Measurements from ENCODE around the gene FPGS.
A peak's percentile ranks its signal among the peaks of the same experiment; 100 is the strongest.
"Not testable (repeated sequence)": the region's sequence is repeated elsewhere in the genome, so short reads cannot be mapped to it uniquely, and the experiment has no call there.

FPGS gene, protein sequence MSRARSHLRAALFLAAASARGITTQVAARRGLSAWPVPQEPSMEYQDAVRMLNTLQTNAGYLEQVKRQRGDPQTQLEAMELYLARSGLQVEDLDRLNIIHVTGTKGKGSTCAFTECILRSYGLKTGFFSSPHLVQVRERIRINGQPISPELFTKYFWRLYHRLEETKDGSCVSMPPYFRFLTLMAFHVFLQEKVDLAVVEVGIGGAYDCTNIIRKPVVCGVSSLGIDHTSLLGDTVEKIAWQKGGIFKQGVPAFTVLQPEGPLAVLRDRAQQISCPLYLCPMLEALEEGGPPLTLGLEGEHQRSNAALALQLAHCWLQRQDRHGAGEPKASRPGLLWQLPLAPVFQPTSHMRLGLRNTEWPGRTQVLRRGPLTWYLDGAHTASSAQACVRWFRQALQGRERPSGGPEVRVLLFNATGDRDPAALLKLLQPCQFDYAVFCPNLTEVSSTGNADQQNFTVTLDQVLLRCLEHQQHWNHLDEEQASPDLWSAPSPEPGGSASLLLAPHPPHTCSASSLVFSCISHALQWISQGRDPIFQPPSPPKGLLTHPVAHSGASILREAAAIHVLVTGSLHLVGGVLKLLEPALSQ

DNA sequence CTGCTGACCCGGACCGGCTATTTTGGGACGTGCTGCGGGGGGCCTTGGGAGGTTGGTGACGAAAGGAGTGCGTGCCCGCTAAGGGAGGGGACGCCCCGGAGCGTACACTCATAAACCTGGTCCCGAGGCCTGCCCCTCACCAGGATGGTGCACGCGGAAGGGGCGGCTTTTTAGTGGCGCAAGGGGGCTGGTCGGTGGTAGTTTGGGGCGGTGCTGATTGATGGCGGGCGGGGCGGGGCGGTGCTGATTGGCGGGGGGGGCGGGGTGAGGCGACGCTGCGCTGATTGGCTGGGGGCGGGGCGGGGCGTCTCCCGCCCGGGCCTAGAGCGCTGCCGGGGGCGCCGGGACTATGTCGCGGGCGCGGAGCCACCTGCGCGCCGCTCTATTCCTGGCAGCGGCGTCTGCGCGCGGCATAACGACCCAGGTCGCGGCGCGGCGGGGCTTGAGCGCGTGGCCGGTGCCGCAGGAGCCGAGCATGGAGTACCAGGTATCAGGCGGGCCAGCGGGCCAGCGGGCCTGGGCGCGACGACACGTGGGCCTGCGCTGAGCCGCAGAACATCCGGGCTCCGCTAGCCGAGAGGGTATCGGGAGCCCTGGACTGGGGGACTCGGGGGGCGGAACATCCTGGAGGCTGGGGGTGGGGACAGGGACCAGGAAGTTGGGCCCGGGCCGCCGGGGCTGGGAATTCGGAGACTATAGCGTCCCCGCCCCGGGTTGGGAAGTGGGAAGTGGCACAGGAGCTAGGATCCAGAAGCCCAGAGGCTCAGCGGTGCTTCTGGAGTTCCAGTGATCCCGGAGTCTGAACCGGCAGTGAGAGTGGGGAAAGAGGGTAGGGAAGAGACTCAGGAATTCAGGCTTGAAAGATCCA is at the start of gene FPGS:
Gene FPGS (plus strand): TSS at position 307 of the 868 bp plus-strand sequence. CDS start 43 bp downstream, at position 350.
- peak; percentile 69 for DNase-seq

GRCh38 chr9:127753148-127753547 is 49.5 kb upstream of the FPGS start:
- no peak for DNase-seq

GRCh38 chr9:127753622-127754021 is 49.1 kb upstream of the FPGS start:
- no peak for DNase-seq

GRCh38 chr9:127754099-127755060 is 48.3 kb upstream of the FPGS start:
- no peak for DNase-seq

DNA sequence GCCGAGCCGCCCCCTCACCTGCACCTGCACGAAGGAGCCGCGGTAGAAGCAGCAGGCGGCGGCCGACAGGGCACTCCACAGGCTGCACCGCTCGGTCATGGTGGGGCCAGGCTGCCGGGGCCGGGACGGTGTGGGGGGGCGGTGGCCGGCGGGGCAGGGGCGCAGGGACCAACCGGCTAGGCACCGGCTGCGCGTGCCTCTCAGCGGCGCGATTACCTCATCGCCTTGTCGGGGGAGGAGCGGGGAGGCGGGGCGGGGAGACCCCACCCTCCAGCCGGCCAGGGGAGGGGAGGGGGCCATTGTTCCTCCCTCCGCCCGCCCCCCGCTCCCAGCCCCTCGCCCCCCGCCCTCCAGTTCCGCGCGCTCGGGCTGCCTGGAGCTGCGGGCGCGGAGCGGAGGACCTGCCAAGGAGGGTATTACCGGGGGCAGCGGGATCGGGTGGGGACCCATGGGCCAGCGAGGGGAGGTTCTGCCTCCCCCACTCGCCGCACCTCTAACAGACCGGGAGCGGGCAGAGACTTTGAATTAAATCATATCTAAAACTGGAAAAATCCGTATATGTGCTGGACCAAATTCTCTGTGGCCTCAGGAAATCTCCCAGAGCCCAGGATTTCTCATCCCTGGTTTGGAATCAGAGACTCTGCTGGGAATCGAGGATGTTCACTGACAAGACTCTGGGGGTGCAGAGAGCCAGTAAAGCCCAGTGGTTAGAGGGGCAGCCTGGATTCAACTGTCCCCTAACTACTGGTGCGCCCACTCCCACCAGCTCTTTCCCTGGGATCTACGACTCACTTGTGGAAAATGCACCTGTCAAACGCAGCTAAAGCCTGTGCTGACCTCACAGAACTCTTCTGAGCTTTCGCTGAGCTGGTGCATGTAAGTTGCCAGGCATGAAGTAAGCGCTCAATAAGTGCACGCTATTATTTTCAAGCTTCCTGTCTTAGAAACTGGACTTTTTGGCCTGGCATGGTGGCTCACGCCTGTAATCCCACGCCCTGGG is 47.3 kb upstream of the FPGS start:
- no peak for DNase-seq

- DNase-seq, result no peak
These were observed 46.4 kb upstream of the FPGS start for GRCh38 chr9:127756233-127756632.

DNA sequence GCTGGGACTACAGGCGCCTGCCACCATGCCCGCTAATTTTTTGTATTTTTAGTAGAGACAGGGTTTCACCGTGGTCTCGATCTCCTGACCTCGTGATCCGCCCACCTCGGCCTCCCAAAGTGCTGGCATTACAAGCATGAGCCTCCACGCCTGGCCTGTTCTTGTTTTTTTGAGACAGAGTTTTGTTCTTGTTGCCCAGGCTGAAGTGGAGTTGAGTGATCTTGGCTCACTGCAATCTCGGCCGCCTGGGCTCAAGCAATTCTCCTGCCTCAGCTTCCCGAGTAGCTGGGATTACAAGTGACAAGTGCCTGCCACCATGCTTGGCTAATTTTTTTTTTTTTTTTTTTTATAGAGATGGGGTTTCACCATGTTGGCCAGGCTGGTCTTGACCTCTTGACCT is 45.9 kb upstream of the FPGS start:
- not testable (repeated sequence) for DNase-seq

DNA sequence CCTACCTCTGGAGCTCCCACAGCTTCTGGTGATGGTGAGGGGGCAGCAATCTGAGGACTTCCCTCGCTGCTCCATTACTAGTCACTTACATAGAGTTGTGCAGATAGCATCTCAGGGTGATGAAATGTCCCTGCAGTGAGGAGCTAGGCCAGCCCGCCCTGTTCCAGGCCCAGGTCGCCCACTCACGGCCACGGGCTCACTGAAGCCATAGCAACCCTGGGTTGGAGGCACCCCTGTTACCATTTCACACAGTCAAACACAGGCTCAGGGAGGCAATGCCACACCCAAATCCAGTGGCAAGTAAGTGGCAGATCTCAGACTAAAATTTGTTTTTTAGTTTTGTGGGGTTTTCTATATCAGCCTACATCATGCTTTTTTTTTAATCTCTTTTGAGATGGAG is 43.8 kb upstream of the FPGS start:
- DNase-seq, result no peak

DNA sequence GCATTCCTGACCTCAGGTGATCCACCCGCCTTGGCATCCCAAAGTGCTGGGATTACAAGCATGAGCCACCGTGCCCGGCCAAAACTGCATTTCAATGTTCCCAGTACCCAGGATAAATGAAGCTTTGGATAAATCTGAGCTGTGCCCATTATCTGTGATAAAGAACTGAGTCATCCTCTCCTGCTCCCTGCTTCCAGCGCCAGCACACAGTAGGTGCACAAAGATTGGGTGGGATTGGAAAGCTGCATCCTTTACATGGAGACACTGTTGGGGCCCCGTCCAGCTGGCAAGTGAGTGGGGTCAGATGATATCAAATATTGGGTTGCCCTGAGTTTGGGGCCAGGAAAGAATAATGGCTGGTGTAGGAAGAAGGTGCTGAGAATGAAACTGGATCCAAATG is 41.6 kb upstream of the FPGS start:
- no peak for DNase-seq

DNA sequence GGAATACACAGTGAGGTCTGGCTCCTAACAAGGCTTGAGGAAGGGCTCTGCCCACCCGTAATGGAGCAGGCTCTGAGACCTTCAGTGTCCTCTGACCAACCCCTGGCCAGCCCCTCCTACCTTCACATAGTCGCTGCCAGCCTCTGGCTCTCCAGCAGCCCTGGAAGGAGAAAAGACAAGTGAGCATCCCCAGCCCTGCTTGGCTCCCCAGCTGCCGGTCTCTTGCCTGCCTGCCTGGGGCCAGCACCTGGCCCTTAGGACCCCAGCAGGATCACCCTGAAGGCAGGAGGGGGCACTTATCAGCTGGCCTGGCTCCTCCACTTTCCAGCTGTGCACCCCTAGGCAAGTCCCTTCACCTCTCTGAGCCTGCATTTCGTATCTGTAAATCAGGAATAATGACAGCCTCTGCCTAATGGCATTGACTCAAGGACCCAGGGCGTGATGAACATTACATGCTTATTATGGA is 41.2 kb upstream of the FPGS start:
- no peak for DNase-seq

- DNase-seq, result no peak
These were observed 40.5 kb upstream of the FPGS start for GRCh38 chr9:127762111-127762676.

GRCh38 chr9:127763918-127764384 is 38.7 kb upstream of the FPGS start:
- DNase-seq, result no peak

- no peak for DNase-seq
These were observed 37.3 kb upstream of the FPGS start for GRCh38 chr9:127765418-127765817.

- DNase-seq, result no peak
These were observed 35.3 kb upstream of the FPGS start for GRCh38 chr9:127767410-127767809.

DNA sequence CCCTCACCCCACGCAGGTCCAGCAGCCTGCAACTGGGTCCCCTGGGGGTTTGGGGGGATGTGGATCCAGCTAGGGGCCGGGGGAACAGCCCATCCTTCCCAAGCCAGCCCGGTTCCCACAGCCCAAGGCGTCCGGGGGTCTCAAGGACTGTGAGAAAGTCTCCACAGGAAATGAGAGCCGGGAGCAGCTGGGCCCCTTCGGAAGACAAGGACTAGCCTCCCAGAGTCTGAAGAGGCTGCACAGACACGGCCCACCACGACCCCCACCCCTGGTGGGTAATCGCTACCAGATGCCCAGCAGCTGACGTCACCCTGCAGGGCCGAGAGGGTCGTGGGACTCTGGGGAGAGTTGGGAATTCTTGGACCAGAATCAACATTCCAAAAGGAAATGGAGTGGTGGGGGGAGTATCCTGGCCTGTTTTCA is 34.8 kb upstream of the FPGS start:
- no peak for DNase-seq

- no peak for DNase-seq
These were observed 34.0 kb upstream of the FPGS start for GRCh38 chr9:127768698-127769097.

DNA sequence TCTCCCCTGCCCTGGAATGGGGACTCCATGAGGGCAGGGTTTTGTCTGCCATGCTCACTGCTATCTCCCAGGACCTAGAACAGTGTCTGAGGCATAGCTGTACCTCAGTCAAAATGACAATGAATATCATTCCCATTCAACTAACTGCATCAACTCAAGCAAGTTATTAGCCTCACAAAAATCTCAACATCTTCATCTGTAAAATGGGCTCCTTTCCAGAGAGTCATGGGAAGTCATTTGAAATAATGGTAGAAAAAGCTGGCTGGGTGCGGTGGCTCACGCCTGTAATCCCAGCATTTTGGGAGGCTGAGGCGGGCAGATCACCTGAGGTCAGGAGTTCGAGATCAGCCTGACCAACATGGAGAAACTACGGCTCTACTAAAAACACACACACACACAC is 33.6 kb upstream of the FPGS start:
- DNase-seq, result no peak

DNA sequence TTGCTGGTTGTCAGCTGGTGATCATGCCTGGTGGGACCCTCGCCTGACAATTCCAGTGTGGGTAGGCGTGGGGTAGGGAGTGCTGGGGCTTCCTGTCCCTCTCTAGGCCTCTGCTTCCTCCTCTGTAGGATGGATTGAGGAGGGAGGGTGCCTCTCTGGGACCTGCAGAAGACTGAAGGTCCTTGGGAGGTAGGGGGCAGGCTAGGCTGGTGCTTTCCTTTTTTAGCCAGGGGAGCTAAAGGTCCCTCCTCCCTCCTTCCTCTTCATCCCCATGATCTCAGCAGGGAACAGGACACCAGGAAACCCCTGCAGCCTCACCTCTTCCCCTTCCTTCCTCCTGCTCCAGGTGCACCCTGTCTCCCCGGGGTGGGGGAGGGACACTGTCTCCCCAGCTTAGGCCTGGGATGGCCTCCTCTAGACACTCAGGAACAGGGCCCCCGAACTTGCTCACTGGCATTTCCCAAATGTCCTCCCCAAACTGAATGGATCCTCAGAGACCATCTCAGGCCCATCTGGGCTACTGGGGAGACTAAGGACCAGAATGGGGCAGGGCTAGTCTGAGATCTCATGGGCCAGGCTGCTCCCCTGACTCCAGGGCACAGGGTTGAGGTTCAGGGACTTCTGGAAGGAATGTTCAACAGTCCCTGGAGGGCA is 32.6 kb upstream of the FPGS start:
- no peak for DNase-seq

- no peak for DNase-seq
These were observed 32.1 kb upstream of the FPGS start for GRCh38 chr9:127770583-127770904.

Measured in activated T-cell treated with anti-CD3 and anti-CD28 coated beads for 4 hours (primary cell).